Measurements from ENCODE around the gene LRRC59.

LRRC59 gene

DNA sequence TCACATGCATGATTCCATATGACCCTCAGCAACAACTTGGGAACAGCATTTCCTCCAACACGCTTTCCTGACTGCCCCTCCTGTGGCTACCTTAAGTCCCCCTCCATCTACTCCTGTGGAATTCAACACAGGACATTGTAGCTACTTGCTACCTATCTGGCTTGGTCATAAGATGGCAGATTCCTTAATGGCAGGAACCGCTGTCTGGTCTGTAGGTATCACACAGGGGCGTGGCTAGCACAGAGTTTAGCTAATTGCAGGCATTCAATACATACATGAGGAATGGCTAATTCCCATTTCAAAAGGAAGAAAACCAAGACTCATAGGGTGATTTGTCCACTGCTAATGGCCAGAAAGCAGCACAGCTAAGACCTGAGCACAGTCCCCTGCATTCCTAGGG lies 8.6 kb downstream of the LRRC59 start:
- TF ChIP-seq, protein P1, sequence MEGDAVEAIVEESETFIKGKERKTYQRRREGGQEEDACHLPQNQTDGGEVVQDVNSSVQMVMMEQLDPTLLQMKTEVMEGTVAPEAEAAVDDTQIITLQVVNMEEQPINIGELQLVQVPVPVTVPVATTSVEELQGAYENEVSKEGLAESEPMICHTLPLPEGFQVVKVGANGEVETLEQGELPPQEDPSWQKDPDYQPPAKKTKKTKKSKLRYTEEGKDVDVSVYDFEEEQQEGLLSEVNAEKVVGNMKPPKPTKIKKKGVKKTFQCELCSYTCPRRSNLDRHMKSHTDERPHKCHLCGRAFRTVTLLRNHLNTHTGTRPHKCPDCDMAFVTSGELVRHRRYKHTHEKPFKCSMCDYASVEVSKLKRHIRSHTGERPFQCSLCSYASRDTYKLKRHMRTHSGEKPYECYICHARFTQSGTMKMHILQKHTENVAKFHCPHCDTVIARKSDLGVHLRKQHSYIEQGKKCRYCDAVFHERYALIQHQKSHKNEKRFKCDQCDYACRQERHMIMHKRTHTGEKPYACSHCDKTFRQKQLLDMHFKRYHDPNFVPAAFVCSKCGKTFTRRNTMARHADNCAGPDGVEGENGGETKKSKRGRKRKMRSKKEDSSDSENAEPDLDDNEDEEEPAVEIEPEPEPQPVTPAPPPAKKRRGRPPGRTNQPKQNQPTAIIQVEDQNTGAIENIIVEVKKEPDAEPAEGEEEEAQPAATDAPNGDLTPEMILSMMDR (IDR thresholded peaks at IDR 0.05; ENCODE audit: low read depth, low read length, missing control alignments): no peak
- in situ Hi-C loops (cut with HindIII; ENCODE audit: low pct_ligation_motif_present, low sequenced_read_pairs): no loop called here
- no peaks in the 10 kb centered on the region for H3K27me3 ChIP-seq (replicated peaks)
- H3K27ac ChIP-seq: no peak overlapping the region
- H3K4me3 ChIP-seq (ENCODE audit: low read depth, low read length): no peak overlapping the region
- no peak for DNase-seq
- H3K36me3 ChIP-seq (replicated peaks): peaks cover 95% of the 10 kb centered on the region

DNA sequence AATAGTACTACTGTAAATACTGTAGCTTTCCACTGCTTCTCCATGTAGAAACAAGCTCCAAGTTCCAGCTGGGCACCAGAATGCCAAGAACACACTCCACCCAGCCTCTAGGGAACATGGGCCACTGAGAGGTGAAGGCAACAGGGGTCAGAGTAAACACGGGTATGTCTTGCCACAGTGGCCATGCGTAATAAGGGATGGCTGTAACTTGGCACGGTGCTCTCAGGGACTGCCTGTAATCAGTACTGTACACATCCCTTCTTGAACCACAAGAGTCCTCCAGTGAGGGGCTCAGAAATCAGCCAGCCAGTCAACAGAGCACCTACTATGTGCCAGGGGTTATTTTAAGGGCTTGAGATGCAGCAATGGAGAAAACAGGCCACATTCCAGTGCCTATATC lies 10.8 kb downstream of the LRRC59 start:
- DNase-seq: no peak
- Histone ChIP-seq H3K36me3 (replicated peaks) (peaks cover 95% of the 10 kb centered on the region), H3K27me3 (replicated peaks) (no peaks in the 10 kb centered on the region), H3K27ac (no peak overlapping the region), H3K4me3 (ENCODE audit: low read depth, low read length) (no peak overlapping the region)
- in situ Hi-C loops (cut with HindIII; ENCODE audit: low pct_ligation_motif_present, low sequenced_read_pairs): no loop called here
- TF ChIP-seq, protein P1 (IDR thresholded peaks at IDR 0.05; ENCODE audit: low read depth, low read length, missing control alignments): no peak

DNA sequence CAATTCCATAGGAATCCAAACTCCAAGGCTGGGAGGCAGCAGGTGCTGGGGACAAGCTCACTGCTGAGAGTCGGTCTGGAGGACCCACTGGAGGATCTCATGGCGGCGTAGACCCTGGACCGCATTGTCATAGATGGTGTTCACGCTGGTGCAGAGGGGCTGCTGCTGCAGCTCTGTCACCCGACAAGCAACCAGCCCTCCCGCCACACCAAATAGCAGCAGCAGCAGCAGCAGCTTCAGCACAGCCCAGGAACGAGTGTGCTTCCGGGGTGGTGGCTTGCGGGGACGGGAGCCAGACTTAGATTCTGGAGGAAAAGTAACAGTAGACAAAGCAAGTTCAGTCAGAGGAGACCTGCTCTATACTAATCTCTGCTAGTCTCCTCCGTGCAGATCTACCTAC lies 14.4 kb downstream of the LRRC59 start:
- H3K36me3 ChIP-seq (replicated peaks): peaks cover 79% of the 10 kb centered on the region
- in situ Hi-C loops (cut with HindIII; ENCODE audit: low pct_ligation_motif_present, low sequenced_read_pairs): no loop called here
- H3K27ac ChIP-seq: no peak overlapping the region
- no peaks in the 10 kb centered on the region for H3K27me3 ChIP-seq (replicated peaks)
- DNase-seq: no peak
- TF ChIP-seq, protein P1 (IDR thresholded peaks at IDR 0.05; ENCODE audit: low read depth, low read length, missing control alignments): no peak
- H3K4me3 ChIP-seq (ENCODE audit: low read depth, low read length): no peak overlapping the region

DNA sequence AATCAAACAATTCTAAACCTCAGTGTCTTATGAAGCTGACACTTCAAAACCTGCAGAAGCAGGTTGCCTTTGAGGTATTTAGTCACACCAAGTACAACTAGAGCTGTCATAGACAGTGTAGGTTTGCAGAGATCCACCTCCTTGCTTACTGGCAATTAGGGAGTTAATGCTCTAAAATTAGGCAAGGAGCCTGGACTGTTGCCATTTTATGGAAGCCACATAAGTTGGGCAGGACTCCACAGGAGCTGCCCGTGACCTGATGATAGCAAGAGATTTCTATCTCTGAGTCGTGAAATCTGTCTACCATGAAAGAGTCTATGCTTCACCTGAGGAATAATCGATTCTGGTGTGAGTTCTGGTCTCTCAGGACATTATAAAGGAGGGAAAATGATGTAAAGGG lies 15.4 kb downstream of the LRRC59 start:
- Histone ChIP-seq H3K27me3 (replicated peaks) (no peaks in the 10 kb centered on the region), H3K36me3 (replicated peaks) (peaks cover 69% of the 10 kb centered on the region), H3K27ac (no peak overlapping the region), H3K4me3 (ENCODE audit: low read depth, low read length) (no peak overlapping the region)
- in situ Hi-C loops (cut with HindIII; ENCODE audit: low pct_ligation_motif_present, low sequenced_read_pairs): no loop called here
- DNase-seq: no peak
- TF ChIP-seq, protein P1 (IDR thresholded peaks at IDR 0.05; ENCODE audit: low read depth, low read length, missing control alignments): no peak

DNA sequence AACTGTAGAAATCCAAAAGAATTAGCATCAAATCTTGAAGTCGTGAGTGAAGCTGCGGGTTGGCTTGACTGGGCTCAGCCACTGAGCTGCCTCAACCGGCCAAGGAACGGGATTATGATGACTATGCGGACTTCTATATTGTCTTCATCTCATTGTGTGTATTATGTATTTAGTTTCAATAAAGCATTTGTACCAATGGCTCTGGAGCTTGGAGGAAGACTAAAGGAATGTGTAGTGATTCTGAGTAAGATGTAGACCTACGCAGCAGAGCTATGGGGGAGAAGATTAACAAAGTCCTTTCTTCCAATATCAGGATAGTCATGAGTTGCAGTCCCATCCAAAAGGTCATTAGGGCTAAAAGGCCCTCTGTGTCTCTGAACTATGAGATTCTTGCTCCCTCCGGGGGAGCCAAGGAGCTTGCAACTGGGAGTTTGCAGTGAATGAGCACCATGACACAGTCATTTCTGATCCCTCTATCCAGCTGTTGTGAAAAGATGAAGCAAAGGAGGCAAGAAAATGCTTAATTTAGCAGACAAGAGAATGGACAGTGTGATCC lies 16.0 kb downstream of the LRRC59 start:
- Histone ChIP-seq H3K4me3 (ENCODE audit: low read depth, low read length) (no peak overlapping the region), H3K27me3 (replicated peaks) (no peaks in the 10 kb centered on the region), H3K36me3 (replicated peaks) (peaks cover 63% of the 10 kb centered on the region), H3K27ac (no peak overlapping the region)
- TF ChIP-seq, protein P1 (IDR thresholded peaks at IDR 0.05; ENCODE audit: low read depth, low read length, missing control alignments): no peak
- in situ Hi-C loops (cut with HindIII; ENCODE audit: low pct_ligation_motif_present, low sequenced_read_pairs): no loop called here
- no peak for DNase-seq
